Transverse colon (tissue), 3 donors: ENCODE results near the gene DCANP1.

Experiments used
- CTCF ChIP-seq, 5 experiments: fragments of 200-600 bp in 3 of 5; fragments of 450-650 bp in 2 of 5; sonication (generic) in 3 of 5; IDR thresholded peaks; 1 replicate in 2 of 5; 2 replicates in 3 of 5; pipeline ENCODE4 v1.5.1; 2016 to 2017; ENCODE audit warnings: antibody characterized with exemption in 5 of 5, inconsistent platforms in 3 of 5, mild to moderate bottlenecking in 2 of 5, moderate library complexity in 1 of 5
- POLR2A ChIP-seq: fragments of 450-650 bp; IDR thresholded peaks from one replicate; pipeline ENCODE4 v1.6.1; 2016; ENCODE audit warnings: antibody characterized with exemption, mild to moderate bottlenecking, moderate library complexity

GRCh38 chr5:135437796-135438560 lies 9.2 kb downstream of the DCANP1 start:
- TF ChIP-seq CTCF (IDR thresholded peaks at IDR 0.05), result peak in 1 of 5 experiments; percentile 8
- no peak for TF ChIP-seq POLR2A
